Mesendoderm (in vitro differentiated cells): ENCODE measurements around the gene ZNF143.

Experiments
- DNase-seq: peaks from one replicate; pipeline ENCODE4 v3.0.0; 2013
- H2AK5ac ChIP-seq: 2 replicates; pipeline ENCODE4 v1.6.1; 2013; ENCODE audit warnings: low read length, inconsistent platforms
- H2BK120ac ChIP-seq: 2 replicates; pipeline ENCODE4 v1.6.1; 2013; ENCODE audit warnings: low read depth, mild to moderate bottlenecking, low read length, moderate library complexity, mixed read lengths
- H2BK15ac ChIP-seq: replicated peaks from 2 replicates; pipeline ENCODE4 v1.6.1; 2013; ENCODE audit warnings: low read depth, mild to moderate bottlenecking, moderate library complexity
- H2BK5ac ChIP-seq: 2 replicates; pipeline ENCODE4 v1.6.1; 2013; ENCODE audit warnings: low read length, inconsistent platforms
- H3K18ac ChIP-seq: 2 replicates; pipeline ENCODE4 v1.6.1; 2013; ENCODE audit warnings: mild to moderate bottlenecking, low read length, mixed read lengths
- H3K23ac ChIP-seq: one replicate; pipeline ENCODE4 v1.6.1; 2013; ENCODE audit warnings: low read length
- H3K27ac ChIP-seq: 2 replicates; pipeline ENCODE4 v1.5.1; 2013; ENCODE audit warnings: low read depth, mild to moderate bottlenecking, inconsistent platforms, low read length, moderate library complexity
- H3K27me3 ChIP-seq: 2 replicates; pipeline ENCODE4 v1.6.1; 2013; ENCODE audit warnings: low read length, control low read depth, mild to moderate bottlenecking, inconsistent platforms; ENCODE audit not compliant: insufficient read depth, poor library complexity
- H3K36me3 ChIP-seq: 2 replicates; pipeline ENCODE4 v1.6.1; 2013; ENCODE audit warnings: low read length, inconsistent platforms; ENCODE audit not compliant: control insufficient read depth, insufficient read depth
- H3K4ac ChIP-seq: one replicate; pipeline ENCODE4 v1.6.1; 2013; ENCODE audit warnings: low read depth, mild to moderate bottlenecking, low read length, moderate library complexity
- H3K4me1 ChIP-seq: 2 replicates; pipeline ENCODE4 v1.6.1; 2013; ENCODE audit warnings: low read depth, low read length, inconsistent platforms; ENCODE audit not compliant: control insufficient read depth
- H3K4me2 ChIP-seq: 2 replicates; pipeline ENCODE4 v1.6.1; 2013; ENCODE audit warnings: low read length
- H3K4me3 ChIP-seq: 2 replicates; pipeline ENCODE4 v1.5.1; 2013; ENCODE audit warnings: mild to moderate bottlenecking, low read length
- H3K56ac ChIP-seq: one replicate; pipeline ENCODE4 v1.6.1; 2013; ENCODE audit warnings: low read length
- H3K79me1 ChIP-seq: 2 replicates; pipeline ENCODE4 v1.6.1; 2013; ENCODE audit warnings: low read length, inconsistent platforms
- H3K79me2 ChIP-seq: 2 replicates; pipeline ENCODE4 v1.6.1; 2013; ENCODE audit warnings: mild to moderate bottlenecking, low read length; ENCODE audit not compliant: control insufficient read depth, insufficient read depth
- H3K9ac ChIP-seq: 2 replicates; pipeline ENCODE4 v1.6.1; 2013; ENCODE audit warnings: low read length, inconsistent platforms
- H4K5ac ChIP-seq: one replicate; pipeline ENCODE4 v1.6.1; 2013; ENCODE audit warnings: low read length
- H4K8ac ChIP-seq: one replicate; pipeline ENCODE4 v1.6.1; 2013; ENCODE audit warnings: low read depth, mild to moderate bottlenecking, control low read depth, low read length, moderate library complexity
- WGBS: extraction: QIAGEN DNeasy Blood & Tissue Kit; methylation state at CpG from one replicate; pipeline ENCODE4 v1.1.7; 2013; ENCODE audit warnings: low lambda C conversion rate, missing lambda C conversion rate; ENCODE audit not compliant: insufficient coverage; ENCODE audit errors: extremely low coverage; 5-methylcytosine and 5-hydroxymethylcytosine counted together

The ZNF143 gene

DNA sequence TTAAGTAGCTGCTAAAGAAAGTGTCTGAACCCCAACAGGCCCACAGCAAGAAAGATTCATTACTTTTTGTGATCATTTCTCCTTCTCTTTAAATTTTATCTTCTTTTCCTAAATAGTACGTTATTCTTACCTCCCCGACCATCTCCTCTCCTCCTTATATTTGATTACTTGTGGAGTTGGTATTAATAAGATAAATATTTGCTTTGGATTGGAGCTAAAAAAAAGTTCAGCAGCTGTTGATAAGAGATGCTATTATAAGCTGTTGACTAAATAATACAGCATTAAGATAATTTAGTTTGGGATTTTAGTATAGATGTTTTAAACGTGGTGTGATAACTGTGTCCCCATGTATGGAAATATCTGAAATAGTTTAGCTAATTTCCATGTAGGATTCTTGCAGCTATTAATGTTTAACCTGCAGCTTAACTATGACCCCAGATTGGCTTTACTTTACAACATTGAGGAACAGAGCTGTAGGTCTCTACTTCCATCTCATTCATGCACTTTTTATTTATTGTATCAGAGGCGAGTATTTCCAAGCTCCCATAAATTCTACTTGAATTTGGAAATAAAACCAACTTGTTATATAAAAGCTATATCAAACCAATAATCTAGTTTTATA is 37.8 kb downstream of the ZNF143 start:
- Histone ChIP-seq H3K36me3 (peaks cover 5% of the 10 kb centered on the region), H2BK5ac (no peak overlapping the region), H3K18ac (no peak overlapping the region), H2AK5ac (no peak overlapping the region), H3K79me1 (no peaks in the 10 kb centered on the region), H3K4me1 (no peaks in the 10 kb centered on the region), H3K79me2 (no peaks in the 10 kb centered on the region), H2BK120ac (no peak overlapping the region), H3K9ac (no peak overlapping the region), H2BK15ac (no peak overlapping the region), H3K4me3 (no peak overlapping the region), H3K56ac (no peak overlapping the region), H3K4ac (no peak overlapping the region), H4K5ac (no peak overlapping the region), H3K4me2 (no peak overlapping the region), H3K27me3 (no peaks in the 10 kb centered on the region), H3K23ac (no peak overlapping the region), H3K27ac (no peak overlapping the region), H4K8ac (no peak overlapping the region)
- DNase-seq, result no peak
- 100% methylated on average over 3 of the region's 4 CpGs for WGBS

DNA sequence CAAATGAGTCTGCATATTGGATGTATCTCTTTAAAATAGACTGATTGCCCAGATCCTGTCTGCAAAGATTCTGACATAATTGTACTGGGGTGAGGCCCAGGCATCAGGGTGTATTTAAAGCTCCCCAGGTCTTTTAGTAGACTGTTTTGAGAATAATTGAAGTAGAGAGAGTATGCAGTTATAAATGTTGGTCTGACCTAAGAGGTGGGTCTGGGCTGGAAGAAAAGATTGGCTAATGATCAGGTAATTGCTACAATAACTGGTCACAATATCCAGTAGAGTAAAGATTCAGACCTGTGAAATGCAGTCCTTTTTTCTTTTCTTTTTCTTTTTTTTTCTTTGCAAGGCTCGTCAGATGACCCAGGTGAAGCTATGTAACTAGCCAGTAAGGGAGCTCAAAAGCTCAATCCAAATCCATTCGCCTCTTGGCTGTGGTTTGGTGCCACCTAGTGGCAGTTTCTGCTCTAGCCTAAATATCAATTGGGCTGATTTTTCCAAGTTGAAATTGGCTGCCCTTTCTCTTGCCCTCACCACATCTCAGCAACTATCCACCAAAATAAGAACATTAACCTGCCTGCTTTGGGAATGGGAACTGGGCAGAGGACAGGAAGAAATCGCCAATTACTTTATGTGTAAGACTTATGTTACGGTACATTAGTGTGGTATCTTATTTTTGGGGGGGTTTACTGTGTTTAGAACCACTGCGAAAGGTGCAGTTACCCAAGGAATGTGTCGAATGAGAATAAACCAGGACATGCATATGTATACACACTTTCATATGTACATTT is 45.9 kb downstream of the ZNF143 start:
- Histone ChIP-seq H2BK120ac (no peak overlapping the region), H4K5ac (no peak overlapping the region), H3K18ac (no peak overlapping the region), H3K4me2 (no peak overlapping the region), H3K56ac (peak overlapping the region; percentile 34), H3K79me1 (no peaks in the 10 kb centered on the region), H3K4me3 (no peak overlapping the region), H3K79me2 (no peaks in the 10 kb centered on the region), H2BK5ac (no peak overlapping the region), H3K9ac (no peak overlapping the region), H3K23ac (no peak overlapping the region), H3K27ac (no peak overlapping the region), H3K4ac (no peak overlapping the region), H3K36me3 (no peaks in the 10 kb centered on the region), H2AK5ac (no peak overlapping the region), H4K8ac (no peak overlapping the region), H3K4me1 (no peaks in the 10 kb centered on the region), H2BK15ac (no peak overlapping the region), H3K27me3 (no peaks in the 10 kb centered on the region)
- DNase-seq, result peak; percentile 92
- WGBS, result no CpG with 5 or more reads among the region's 6 CpGs

GRCh38 chr11:9507277-9507580 is 46.4 kb downstream of the ZNF143 start:
- Histone ChIP-seq H2BK5ac (no peak overlapping the region), H3K23ac (no peak overlapping the region), H3K79me1 (no peaks in the 10 kb centered on the region), H3K4me1 (no peaks in the 10 kb centered on the region), H2AK5ac (no peak overlapping the region), H3K27ac (no peak overlapping the region), H3K9ac (no peak overlapping the region), H3K27me3 (no peaks in the 10 kb centered on the region), H3K56ac (no peak overlapping the region), H3K79me2 (no peaks in the 10 kb centered on the region), H2BK120ac (no peak overlapping the region), H3K4me3 (no peak overlapping the region), H4K8ac (no peak overlapping the region), H3K18ac (no peak overlapping the region), H3K4ac (no peak overlapping the region), H4K5ac (no peak overlapping the region), H3K36me3 (no peaks in the 10 kb centered on the region), H3K4me2 (no peak overlapping the region), H2BK15ac (no peak overlapping the region)
- no CpG with 5 or more reads among the region's 1 CpG for WGBS
- DNase-seq, result no peak

GRCh38 chr11:9509041-9509440 is 48.2 kb downstream of the ZNF143 start:
- Histone ChIP-seq H3K4me1 (no peaks in the 10 kb centered on the region), H3K4me2 (no peak overlapping the region), H3K56ac (no peak overlapping the region), H3K27me3 (no peaks in the 10 kb centered on the region), H3K79me1 (no peaks in the 10 kb centered on the region), H3K23ac (no peak overlapping the region), H2BK120ac (no peak overlapping the region), H3K36me3 (no peaks in the 10 kb centered on the region), H3K18ac (no peak overlapping the region), H3K79me2 (no peaks in the 10 kb centered on the region), H3K4me3 (no peak overlapping the region), H2BK5ac (no peak overlapping the region), H4K8ac (no peak overlapping the region), H2AK5ac (no peak overlapping the region), H3K4ac (no peak overlapping the region), H4K5ac (no peak overlapping the region), H3K27ac (no peak overlapping the region), H2BK15ac (no peak overlapping the region), H3K9ac (no peak overlapping the region)
- no peak for DNase-seq
- WGBS, result no CpG with 5 or more reads among the region's 2 CpGs

- no peak overlapping the region for H4K5ac ChIP-seq
- H3K27ac ChIP-seq, result no peak overlapping the region
- H4K8ac ChIP-seq, result no peak overlapping the region
- H3K27me3 ChIP-seq, result no peaks in the 10 kb centered on the region
- peaks cover 2% of the 10 kb centered on the region for H3K36me3 ChIP-seq
- no peak overlapping the region for H3K18ac ChIP-seq
- H3K56ac ChIP-seq, result no peak overlapping the region
- H3K4me1 ChIP-seq, result no peaks in the 10 kb centered on the region
- H3K4me3 ChIP-seq, result no peak overlapping the region
- no peak overlapping the region for H3K9ac ChIP-seq
- H2BK120ac ChIP-seq, result no peak overlapping the region
- H2BK5ac ChIP-seq, result no peak overlapping the region
- no peak for DNase-seq
- no peak overlapping the region for H2BK15ac ChIP-seq
- H3K4ac ChIP-seq, result no peak overlapping the region
- H3K79me2 ChIP-seq, result no peaks in the 10 kb centered on the region
- H3K4me2 ChIP-seq, result no peak overlapping the region
- H3K23ac ChIP-seq, result no peak overlapping the region
- no peaks in the 10 kb centered on the region for H3K79me1 ChIP-seq
- WGBS, result no CpG with 5 or more reads among the region's 5 CpGs
- H2AK5ac ChIP-seq, result no peak overlapping the region
Measured at GRCh38 chr11:9512370-9513019, 51.7 kb downstream of the ZNF143 start.
